ENCODE data around the gene CCDC112.

Gene CCDC112

DNA sequence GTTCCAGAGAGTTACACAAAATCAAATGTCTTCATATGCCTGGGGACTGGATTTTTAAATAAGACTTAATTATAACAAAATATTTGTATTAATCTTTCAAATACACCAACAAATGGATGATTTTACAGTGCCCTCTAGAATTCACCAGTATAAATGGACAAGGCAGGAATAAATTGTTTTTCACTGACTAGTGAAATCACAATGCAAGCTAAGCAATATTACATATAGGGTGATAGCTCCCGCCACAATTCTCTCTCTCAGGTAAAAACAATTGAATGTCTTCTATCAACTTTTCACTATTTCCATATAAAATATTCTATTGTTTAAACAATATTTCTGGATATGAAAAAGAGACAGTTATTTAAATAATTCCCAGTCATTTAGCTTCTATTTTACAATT is 8.0 kb upstream of the CCDC112 start:
- no peak for ATAC-seq (ENCODE audit: low read depth)
- Histone ChIP-seq H3K4me3 (ENCODE audit: severe bottlenecking) (no peak overlapping the region), H3K9me3 (ENCODE audit: severe bottlenecking) (no peaks in the 10 kb centered on the region), H3K27ac (ENCODE audit: poor library complexity, severe bottlenecking) (no peak overlapping the region), H3K27me3 (ENCODE audit: insufficient read depth, poor library complexity, severe bottlenecking) (no peaks in the 10 kb centered on the region), H3K4me1 (ENCODE audit: insufficient read depth, poor library complexity, severe bottlenecking) (no peaks in the 10 kb centered on the region), H3K36me3 (ENCODE audit: low read depth) (no peaks in the 10 kb centered on the region)
- TF ChIP-seq, protein P1, sequence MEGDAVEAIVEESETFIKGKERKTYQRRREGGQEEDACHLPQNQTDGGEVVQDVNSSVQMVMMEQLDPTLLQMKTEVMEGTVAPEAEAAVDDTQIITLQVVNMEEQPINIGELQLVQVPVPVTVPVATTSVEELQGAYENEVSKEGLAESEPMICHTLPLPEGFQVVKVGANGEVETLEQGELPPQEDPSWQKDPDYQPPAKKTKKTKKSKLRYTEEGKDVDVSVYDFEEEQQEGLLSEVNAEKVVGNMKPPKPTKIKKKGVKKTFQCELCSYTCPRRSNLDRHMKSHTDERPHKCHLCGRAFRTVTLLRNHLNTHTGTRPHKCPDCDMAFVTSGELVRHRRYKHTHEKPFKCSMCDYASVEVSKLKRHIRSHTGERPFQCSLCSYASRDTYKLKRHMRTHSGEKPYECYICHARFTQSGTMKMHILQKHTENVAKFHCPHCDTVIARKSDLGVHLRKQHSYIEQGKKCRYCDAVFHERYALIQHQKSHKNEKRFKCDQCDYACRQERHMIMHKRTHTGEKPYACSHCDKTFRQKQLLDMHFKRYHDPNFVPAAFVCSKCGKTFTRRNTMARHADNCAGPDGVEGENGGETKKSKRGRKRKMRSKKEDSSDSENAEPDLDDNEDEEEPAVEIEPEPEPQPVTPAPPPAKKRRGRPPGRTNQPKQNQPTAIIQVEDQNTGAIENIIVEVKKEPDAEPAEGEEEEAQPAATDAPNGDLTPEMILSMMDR (IDR thresholded peaks at IDR 0.05; ENCODE audit: poor library complexity, severe bottlenecking): no peak
- no peak for DNase-seq (ENCODE audit: low spot score)

DNA sequence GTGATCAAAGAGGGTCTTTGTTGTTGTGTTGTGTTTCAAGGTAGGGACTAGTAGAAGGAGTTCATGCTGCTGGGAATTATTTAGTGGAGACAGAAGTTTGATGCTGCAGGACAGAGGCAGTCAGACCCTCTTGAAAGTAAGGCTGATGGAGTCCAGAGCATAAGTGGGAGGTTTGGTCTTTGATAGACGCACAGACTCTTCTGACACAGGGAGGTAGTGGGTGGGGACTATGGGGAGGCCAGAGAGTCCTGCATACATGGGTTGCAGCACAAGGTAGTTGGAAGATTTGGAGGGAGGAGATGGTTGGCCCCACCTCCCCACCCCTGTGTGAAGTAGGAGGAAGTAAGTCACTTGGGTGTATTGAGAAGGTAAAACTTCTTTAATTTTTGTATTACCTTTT is 2.4 kb upstream of the CCDC112 start:
- TF ChIP-seq, protein P1 (IDR thresholded peaks at IDR 0.05; ENCODE audit: poor library complexity, severe bottlenecking): no peak
- Histone ChIP-seq H3K9me3 (ENCODE audit: severe bottlenecking) (no peaks in the 10 kb centered on the region), H3K27me3 (ENCODE audit: insufficient read depth, poor library complexity, severe bottlenecking) (no peaks in the 10 kb centered on the region), H3K27ac (ENCODE audit: poor library complexity, severe bottlenecking) (no peak overlapping the region), H3K4me3 (ENCODE audit: severe bottlenecking) (no peak overlapping the region), H3K4me1 (ENCODE audit: insufficient read depth, poor library complexity, severe bottlenecking) (no peaks in the 10 kb centered on the region), H3K36me3 (ENCODE audit: low read depth) (no peaks in the 10 kb centered on the region)
- DNase-seq (ENCODE audit: low spot score) (no peak), ATAC-seq (ENCODE audit: low read depth) (no peak)

DNA sequence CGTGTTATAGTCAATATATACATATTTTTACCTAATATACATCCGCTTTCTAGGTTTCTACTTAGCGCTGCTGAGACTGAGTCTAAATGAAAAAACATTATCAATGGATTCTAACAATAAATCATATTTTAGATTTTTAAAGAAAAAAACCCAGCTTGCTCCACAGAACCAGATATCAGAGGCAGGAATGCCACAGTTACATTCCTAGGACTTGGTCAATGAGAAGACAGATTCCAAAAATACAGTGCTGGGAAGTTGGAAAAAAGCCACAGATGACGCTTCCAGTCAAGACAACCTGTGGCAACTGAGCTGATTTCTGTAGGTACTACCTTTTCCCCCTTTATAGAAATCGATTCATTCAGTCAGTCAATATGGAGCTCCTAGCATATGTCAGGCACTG is 577 bp upstream of the CCDC112 start:
- ATAC-seq (ENCODE audit: low read depth) (no peak), DNase-seq (ENCODE audit: low spot score) (no peak)
- Histone ChIP-seq H3K4me3 (ENCODE audit: severe bottlenecking) (peak overlapping the region; percentile 11), H3K36me3 (ENCODE audit: low read depth) (no peaks in the 10 kb centered on the region), H3K9me3 (ENCODE audit: severe bottlenecking) (no peaks in the 10 kb centered on the region), H3K4me1 (ENCODE audit: insufficient read depth, poor library complexity, severe bottlenecking) (no peaks in the 10 kb centered on the region), H3K27me3 (ENCODE audit: insufficient read depth, poor library complexity, severe bottlenecking) (no peaks in the 10 kb centered on the region), H3K27ac (ENCODE audit: poor library complexity, severe bottlenecking) (no peak overlapping the region)
- TF ChIP-seq, protein P1 (IDR thresholded peaks at IDR 0.05; ENCODE audit: poor library complexity, severe bottlenecking): no peak

DNA sequence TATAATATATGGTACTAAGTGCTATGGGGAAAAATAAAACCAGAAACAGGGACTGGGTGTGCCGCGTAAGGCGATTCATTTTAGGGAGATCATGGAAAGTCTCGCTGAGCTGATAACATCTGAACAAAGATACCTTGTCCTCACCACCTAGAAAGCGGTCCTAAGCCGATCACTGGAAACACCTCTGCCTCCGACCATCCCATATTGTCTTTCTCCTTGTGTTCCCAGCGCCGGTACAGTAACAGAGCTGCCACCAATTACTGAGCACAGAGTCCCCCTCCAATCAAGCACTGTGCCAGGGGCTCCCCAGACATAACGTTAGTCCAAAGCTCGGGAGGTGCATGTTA is 704 bp downstream of the CCDC112 start:
- no peaks in the 10 kb centered on the region for H3K9me3 ChIP-seq (ENCODE audit: severe bottlenecking)
- no peaks in the 10 kb centered on the region for H3K36me3 ChIP-seq (ENCODE audit: low read depth)
- H3K4me3 ChIP-seq (ENCODE audit: severe bottlenecking): peak overlapping the region; percentile 65
- TF ChIP-seq, protein P1 (IDR thresholded peaks at IDR 0.05; ENCODE audit: poor library complexity, severe bottlenecking): no peak
- peak overlapping the region; percentile 11 for H3K27ac ChIP-seq (ENCODE audit: poor library complexity, severe bottlenecking)
- no peaks in the 10 kb centered on the region for H3K4me1 ChIP-seq (ENCODE audit: insufficient read depth, poor library complexity, severe bottlenecking)
- no peak for DNase-seq (ENCODE audit: low spot score)
- no peaks in the 10 kb centered on the region for H3K27me3 ChIP-seq (ENCODE audit: insufficient read depth, poor library complexity, severe bottlenecking)
- ATAC-seq (ENCODE audit: low read depth): peak; percentile 31

DNA sequence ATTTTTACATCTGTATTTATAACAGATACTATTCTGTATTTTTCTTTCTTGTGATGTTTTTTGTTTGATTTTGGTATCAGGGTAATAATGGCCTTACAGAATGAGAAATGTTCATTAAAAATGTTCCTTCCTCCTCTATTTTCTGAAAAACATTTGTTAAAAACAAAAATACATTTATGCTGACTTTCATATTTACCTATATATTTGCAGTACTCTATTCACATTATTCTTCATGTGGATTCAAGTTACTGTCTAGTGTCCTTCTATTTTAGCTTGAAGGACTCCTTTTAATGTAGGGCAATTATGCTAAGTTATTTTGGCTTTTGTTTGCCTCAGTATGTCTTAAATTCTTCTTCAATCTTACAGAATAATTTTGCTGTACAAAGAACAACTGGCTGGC is 5.1 kb downstream of the CCDC112 start:
- Histone ChIP-seq H3K27me3 (ENCODE audit: insufficient read depth, poor library complexity, severe bottlenecking) (no peaks in the 10 kb centered on the region), H3K4me1 (ENCODE audit: insufficient read depth, poor library complexity, severe bottlenecking) (no peaks in the 10 kb centered on the region), H3K36me3 (ENCODE audit: low read depth) (no peaks in the 10 kb centered on the region), H3K4me3 (ENCODE audit: severe bottlenecking) (no peak overlapping the region), H3K27ac (ENCODE audit: poor library complexity, severe bottlenecking) (no peak overlapping the region), H3K9me3 (ENCODE audit: severe bottlenecking) (no peaks in the 10 kb centered on the region)
- DNase-seq (ENCODE audit: low spot score): no peak
- no peak for ATAC-seq (ENCODE audit: low read depth)
- TF ChIP-seq, protein P1 (IDR thresholded peaks at IDR 0.05; ENCODE audit: poor library complexity, severe bottlenecking): no peak

All from RWPE2 (cell line).